Right atrium auricular region (tissue), 2 donors: ENCODE measurements around the gene SAMD14. TPM values are rescaled to one million over a fixed set of nuclear protein-coding genes. Genes with fewer than 3 reads are reported as not detected.

Experiments used
- DNase-seq: peaks from one replicate; pipeline ENCODE4 v3.0.0-alpha.2; 2019; ENCODE audit warnings: low spot score
- H3K27ac ChIP-seq, 2 donors: fragments of 200-600 bp; sonication (generic); 1 replicate in 1 of 2; 2 replicates in 1 of 2; pipeline ENCODE4 v1.5.1; 2016 to 2019
- H3K27me3 ChIP-seq, 2 donors: fragments of 200-600 bp; sonication (generic); one replicate each; pipeline versions ENCODE4 v1.5.1 to v1.6.0; 2017 to 2019
- H3K36me3 ChIP-seq: fragments of 200-600 bp; sonication (generic); one replicate; pipeline ENCODE4 v1.5.1; 2016
- H3K4me1 ChIP-seq, 2 donors: fragments of 200-600 bp; sonication (generic); one replicate each; pipeline versions ENCODE4 v1.5.1 to v1.6.0; 2017 to 2019
- H3K4me3 ChIP-seq, 2 donors: fragments of 200-600 bp; sonication (generic); 1 replicate in 1 of 2; 2 replicates in 1 of 2; pipeline ENCODE4 v1.5.1; 2017 to 2019; ENCODE audit warnings: mild to moderate bottlenecking in 1 of 2, moderate library complexity in 1 of 2
- H3K9me3 ChIP-seq, 2 donors: fragments of 200-600 bp; sonication (generic); one replicate each; pipeline ENCODE4 v1.5.1; 2019
- total RNA-seq, 2 donors: library from RNA; depleted of rRNA; stranded (reverse); fragments of >200 nt; gene quantifications; one replicate each; pipeline ENCODE4 v1.1.0, GENCODE V29; 2016
- TF ChIP-seq, protein P1 (sequence below), 2 donors: fragments of 200-600 bp; sonication (generic); IDR thresholded peaks; one replicate each; pipeline ENCODE4 v1.5.1; 2019; ENCODE audit warnings: antibody characterized with exemption in 2 of 2

Gene SAMD14
- total RNA-seq, 2 donors from 2014 or later: 0.78 to 1.1 TPM

DNA sequence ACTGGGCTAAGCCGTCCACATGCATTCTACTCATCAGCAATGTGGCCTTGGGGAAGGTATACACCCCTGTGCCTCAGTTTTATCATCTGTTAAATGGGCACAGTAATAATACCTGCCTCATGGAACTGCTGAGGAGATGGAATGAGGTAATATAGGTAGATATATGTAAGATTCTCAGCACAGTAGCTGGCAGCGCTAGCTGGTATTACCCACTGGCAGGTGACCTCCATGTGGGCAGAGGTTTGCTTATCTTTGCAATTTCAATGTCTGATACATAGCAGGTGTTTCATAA is 34.7 kb upstream of the SAMD14 start:
- H3K27ac ChIP-seq: peak overlapping the region; percentile 90 to 94

DNA sequence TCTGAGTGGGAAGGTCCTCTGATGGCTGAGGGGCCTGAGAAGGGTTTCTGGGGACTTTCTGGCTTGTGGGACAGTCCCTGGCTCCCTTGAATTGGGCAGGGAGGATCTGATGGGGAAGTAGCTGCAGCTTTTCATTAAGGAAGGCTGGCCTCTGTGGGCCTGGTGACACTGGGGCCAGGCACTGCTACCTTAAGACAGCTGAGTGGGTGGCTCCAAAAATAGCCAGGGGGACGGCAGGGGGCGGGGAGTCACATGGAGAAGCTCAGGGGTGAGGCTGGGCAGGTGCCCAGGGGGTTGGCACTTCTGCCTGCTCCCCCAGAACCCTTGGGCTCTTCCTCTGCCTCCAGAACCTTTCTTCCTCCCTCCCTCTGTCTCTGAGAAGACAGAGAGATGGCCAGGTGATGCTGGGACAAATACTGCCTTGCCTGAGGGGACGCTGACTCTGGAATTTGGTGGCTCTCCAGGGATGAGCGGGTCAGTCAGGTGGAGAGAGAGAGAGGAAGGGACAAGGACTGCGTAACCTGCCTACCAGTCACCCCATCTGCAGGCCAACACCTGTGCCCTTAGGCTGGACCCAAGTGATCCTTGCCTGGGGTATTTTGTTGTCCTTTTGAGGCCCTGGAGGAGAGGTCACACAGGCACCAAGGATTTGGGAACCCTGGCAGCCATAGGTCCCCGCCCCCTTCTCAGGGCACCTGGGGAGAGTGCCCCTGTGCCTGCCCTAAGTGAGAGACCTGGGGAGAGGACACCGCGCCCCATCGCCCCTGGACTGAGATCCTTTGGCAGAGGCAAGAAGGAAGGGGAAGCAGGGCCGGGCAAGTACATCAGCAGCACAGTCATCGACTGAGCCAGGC is 34.1 kb upstream of the SAMD14 start:
- peaks cover 0 to 55% of the 10 kb centered on the region in 2 donors for H3K4me1 ChIP-seq
- no peak overlapping the region for H3K4me3 ChIP-seq
- no peaks in the 10 kb centered on the region for H3K27me3 ChIP-seq
- no peaks in the 10 kb centered on the region for H3K9me3 ChIP-seq
- H3K36me3 ChIP-seq: no peaks in the 10 kb centered on the region
- TF ChIP-seq, protein P1, sequence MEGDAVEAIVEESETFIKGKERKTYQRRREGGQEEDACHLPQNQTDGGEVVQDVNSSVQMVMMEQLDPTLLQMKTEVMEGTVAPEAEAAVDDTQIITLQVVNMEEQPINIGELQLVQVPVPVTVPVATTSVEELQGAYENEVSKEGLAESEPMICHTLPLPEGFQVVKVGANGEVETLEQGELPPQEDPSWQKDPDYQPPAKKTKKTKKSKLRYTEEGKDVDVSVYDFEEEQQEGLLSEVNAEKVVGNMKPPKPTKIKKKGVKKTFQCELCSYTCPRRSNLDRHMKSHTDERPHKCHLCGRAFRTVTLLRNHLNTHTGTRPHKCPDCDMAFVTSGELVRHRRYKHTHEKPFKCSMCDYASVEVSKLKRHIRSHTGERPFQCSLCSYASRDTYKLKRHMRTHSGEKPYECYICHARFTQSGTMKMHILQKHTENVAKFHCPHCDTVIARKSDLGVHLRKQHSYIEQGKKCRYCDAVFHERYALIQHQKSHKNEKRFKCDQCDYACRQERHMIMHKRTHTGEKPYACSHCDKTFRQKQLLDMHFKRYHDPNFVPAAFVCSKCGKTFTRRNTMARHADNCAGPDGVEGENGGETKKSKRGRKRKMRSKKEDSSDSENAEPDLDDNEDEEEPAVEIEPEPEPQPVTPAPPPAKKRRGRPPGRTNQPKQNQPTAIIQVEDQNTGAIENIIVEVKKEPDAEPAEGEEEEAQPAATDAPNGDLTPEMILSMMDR (IDR thresholded peaks at IDR 0.05): no peak
- H3K27ac ChIP-seq: peak overlapping the region; percentile 90 to 94
- DNase-seq: no peak

More for the DNA sequence above, 34.7 kb upstream of the SAMD14 start:
- DNase-seq: no peak
- Histone ChIP-seq H3K4me3 (no peak overlapping the region), H3K9me3 (no peaks in the 10 kb centered on the region), H3K4me1 (peaks cover 0 to 60% of the 10 kb centered on the region in 2 donors), H3K27me3 (no peaks in the 10 kb centered on the region), H3K36me3 (no peaks in the 10 kb centered on the region)
- TF ChIP-seq, protein P1 (IDR thresholded peaks at IDR 0.05): no peak

DNA sequence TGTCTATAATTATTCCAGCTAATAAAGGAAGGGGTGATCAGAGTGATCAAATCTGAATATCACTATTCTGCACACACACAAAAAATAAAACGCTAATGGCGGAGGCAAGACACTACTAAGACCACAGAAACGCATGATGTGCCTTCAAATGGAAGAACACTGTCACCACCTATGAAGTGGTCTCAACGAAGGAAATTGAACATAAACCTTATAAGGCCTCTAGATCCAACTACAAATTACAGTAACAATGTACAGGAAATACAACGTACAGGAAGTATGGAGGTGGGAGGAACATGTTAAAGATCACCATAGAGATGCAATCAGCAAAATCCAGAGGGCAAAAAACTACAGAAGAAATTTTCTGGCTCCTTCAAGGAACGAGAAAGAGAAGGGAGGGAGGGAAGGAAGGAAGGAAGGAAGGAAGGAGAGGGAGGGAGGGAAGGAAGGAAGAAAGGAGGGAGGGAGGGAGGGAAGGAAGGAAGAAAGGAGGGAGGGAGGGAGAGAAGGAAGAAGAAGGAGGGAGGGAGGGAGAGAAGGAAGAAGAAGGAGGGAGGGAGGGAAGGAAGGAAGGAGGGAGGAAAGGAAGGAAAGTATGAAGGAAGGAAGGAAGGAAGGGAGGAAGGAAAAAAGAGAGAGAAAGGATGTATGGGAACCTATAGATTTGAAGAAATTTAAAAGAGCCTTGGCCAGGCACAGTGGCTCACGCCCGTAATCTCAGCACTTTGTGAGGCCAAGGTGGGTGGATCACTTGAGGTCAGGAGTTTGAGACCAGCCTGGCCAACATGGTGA is 32.7 kb upstream of the SAMD14 start:
- Histone ChIP-seq H3K4me3 (no peak overlapping the region), H3K27ac (no peak overlapping the region), H3K4me1 (peaks cover 0 to 47% of the 10 kb centered on the region in 2 donors), H3K9me3 (no peaks in the 10 kb centered on the region), H3K27me3 (no peaks in the 10 kb centered on the region), H3K36me3 (no peaks in the 10 kb centered on the region)
- TF ChIP-seq, protein P1 (IDR thresholded peaks at IDR 0.05): no peak
- no peak for DNase-seq

DNA sequence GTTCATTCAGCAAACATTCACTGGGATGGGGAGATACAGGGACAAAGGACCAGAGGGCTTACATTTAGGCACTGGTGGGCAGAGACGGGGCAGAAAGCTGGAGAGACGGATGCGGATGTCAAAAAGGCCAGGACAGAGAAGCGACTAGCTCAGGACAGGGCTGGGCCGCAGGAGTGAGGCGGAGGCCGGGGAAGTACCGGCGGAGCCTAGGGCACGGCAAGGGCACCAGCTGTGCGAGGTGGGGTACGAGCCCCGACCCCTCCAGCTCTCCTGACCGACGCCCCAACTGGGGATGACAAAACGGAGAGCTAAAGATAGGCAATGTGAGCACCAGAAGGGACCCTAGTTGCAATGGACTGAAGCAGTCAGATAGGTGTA is 31.9 kb upstream of the SAMD14 start:
- H3K27ac ChIP-seq: peak overlapping the region in 1 of 2 donors; percentile 81
- TF ChIP-seq, protein P1 (IDR thresholded peaks at IDR 0.05): no peak
- no peaks in the 10 kb centered on the region for H3K27me3 ChIP-seq
- peaks cover 0 to 39% of the 10 kb centered on the region in 2 donors for H3K4me1 ChIP-seq
- no peak for DNase-seq
- H3K9me3 ChIP-seq: no peaks in the 10 kb centered on the region
- no peak overlapping the region for H3K4me3 ChIP-seq
- H3K36me3 ChIP-seq: no peaks in the 10 kb centered on the region

DNA sequence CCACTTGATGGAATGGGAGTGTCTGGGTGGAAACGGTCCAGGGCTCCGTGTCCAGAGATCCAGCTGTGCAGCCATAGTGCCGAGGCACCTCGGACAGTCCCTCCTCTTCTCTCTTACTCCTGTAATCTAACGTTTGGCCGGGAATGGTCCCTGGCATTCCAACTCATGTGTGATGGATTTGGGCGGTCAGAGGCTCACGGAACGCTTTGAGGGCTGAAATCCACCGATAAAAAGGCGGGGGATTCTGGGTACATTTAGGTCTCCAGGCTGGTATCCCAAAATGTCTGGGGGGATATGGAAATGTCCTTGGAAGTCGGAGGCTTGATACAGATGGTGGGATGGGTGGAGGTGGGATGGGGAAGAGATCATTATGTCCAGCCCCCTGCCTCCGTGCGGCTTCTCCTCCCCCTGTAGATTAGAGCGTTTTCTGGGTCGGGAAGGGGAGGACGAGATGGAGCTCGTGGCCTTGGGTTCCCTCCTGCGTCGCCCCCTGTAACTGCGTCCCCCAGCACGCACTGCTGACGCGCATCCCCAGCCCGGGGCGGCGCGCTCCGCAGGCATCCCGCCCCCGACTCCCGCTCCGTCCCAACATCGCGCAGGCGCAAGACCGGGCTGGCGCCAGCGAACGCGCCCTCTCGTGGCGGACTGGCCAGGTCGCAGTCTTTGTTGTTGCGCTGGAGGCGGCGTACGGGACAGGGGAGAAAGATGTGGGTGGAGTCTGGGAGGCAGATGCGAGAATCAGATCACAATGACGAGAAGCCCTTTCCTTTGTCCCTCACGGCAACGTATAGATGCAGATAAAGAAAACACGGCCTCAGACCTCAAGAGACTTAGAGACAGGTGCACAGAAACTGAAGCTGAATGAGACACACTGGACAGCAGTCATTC is 31.3 kb upstream of the SAMD14 start:
- DNase-seq: peak; percentile 93
- peak overlapping the region; percentile 67 to 81 for H3K27ac ChIP-seq
- peaks cover 0 to 39% of the 10 kb centered on the region in 2 donors for H3K4me1 ChIP-seq
- H3K36me3 ChIP-seq: no peaks in the 10 kb centered on the region
- no peaks in the 10 kb centered on the region for H3K9me3 ChIP-seq
- H3K4me3 ChIP-seq: peak overlapping the region; percentile 43 to 58
- TF ChIP-seq, protein P1 (IDR thresholded peaks at IDR 0.05): peak; percentile 82 to 96
- H3K27me3 ChIP-seq: no peaks in the 10 kb centered on the region
